ENCODE data around the gene TARS3.

- TF ChIP-seq PATZ1 (CRISPR knock-in tag; IDR thresholded peaks at IDR 0.05; ENCODE audit: borderline replicate concordance), result no peak
- no peak for TF ChIP-seq ZFP3 (CRISPR knock-in tag; IDR thresholded peaks at IDR 0.05)
- no peak for TF ChIP-seq PPARA (CRISPR knock-in tag; IDR thresholded peaks at IDR 0.05; ENCODE audit: borderline replicate concordance)
- no peak for TF ChIP-seq TOX (CRISPR knock-in tag; IDR thresholded peaks at IDR 0.05; ENCODE audit: borderline replicate concordance)
- TF ChIP-seq ZFP30 (CRISPR knock-in tag; IDR thresholded peaks at IDR 0.05), result no peak
- no peak for TF ChIP-seq ZNF565 (CRISPR knock-in tag; conservative IDR thresholded peaks at IDR 0.05; ENCODE audit: low read depth)
- TF ChIP-seq CREB5 (CRISPR knock-in tag; IDR thresholded peaks at IDR 0.05; ENCODE audit: low read depth), result no peak
- TF ChIP-seq RARB (CRISPR knock-in tag; IDR thresholded peaks at IDR 0.05), result no peak
These were observed 31.3 kb downstream of the TARS3 start for GRCh38 chr15:101692801-101693598.
